Parathyroid adenoma (tissue), 2 donors: ENCODE data around the gene CMPK2.

Source experiments
- H2AFZ ChIP-seq: fragments of 300-600 bp; sonication (generic); one replicate; pipeline ENCODE4 v1.7.0; 2017; ENCODE audit warnings: antibody characterized with exemption, mild to moderate bottlenecking
- H3K27ac ChIP-seq: fragments of 300-600 bp; sonication (generic); one replicate; pipeline ENCODE4 v1.7.0; 2017
- H3K27me3 ChIP-seq: fragments of 300-600 bp; sonication (generic); one replicate; pipeline ENCODE4 v1.7.0; 2017; ENCODE audit warnings: low read length; ENCODE audit not compliant: control insufficient read depth, insufficient read depth
- H3K36me3 ChIP-seq: fragments of 300-600 bp; sonication (generic); one replicate; pipeline ENCODE4 v1.7.0; 2017; ENCODE audit warnings: low read length; ENCODE audit not compliant: control insufficient read depth, insufficient read depth
- H3K4me1 ChIP-seq: fragments of 300-600 bp; sonication (generic); one replicate; pipeline ENCODE4 v1.7.0; 2017; ENCODE audit warnings: control low read depth
- H3K4me2 ChIP-seq: fragments of 300-600 bp; sonication (generic); one replicate; pipeline ENCODE4 v1.7.0; 2017; ENCODE audit warnings: low read length
- H3K4me3 ChIP-seq: fragments of 300-600 bp; sonication (generic); one replicate; pipeline ENCODE4 v1.7.0; 2017; ENCODE audit warnings: low read depth, low read length
- H3K79me2 ChIP-seq: fragments of 300-600 bp; sonication (generic); one replicate; pipeline ENCODE4 v1.7.0; 2017; ENCODE audit warnings: control low read depth
- H3K9ac ChIP-seq: fragments of 300-600 bp; sonication (generic); one replicate; pipeline ENCODE4 v1.7.0; 2017; ENCODE audit warnings: mild to moderate bottlenecking
- H3K9me3 ChIP-seq: fragments of 300-600 bp; sonication (generic); one replicate; pipeline ENCODE4 v1.7.0; 2017; ENCODE audit warnings: low read length; ENCODE audit not compliant: control insufficient read depth
- CTCF ChIP-seq: fragments of 300-600 bp; sonication (generic); IDR thresholded peaks from one replicate; pipeline ENCODE4 v1.7.0; 2017; ENCODE audit warnings: antibody characterized with exemption, mild to moderate bottlenecking
- donor health status: primary hyperparathyroidism.

CMPK2 gene

GRCh38 chr2:6852195-6852594, 13.5 kb downstream of the CMPK2 start:
- no peak for TF ChIP-seq CTCF
- Histone ChIP-seq H3K9me3 (no peaks in the 10 kb centered on the region), H3K4me2 (no peak overlapping the region), H2AFZ (no peak overlapping the region), H3K9ac (no peak overlapping the region), H3K79me2 (no peaks in the 10 kb centered on the region), H3K27ac (no peak overlapping the region), H3K27me3 (no peaks in the 10 kb centered on the region), H3K4me1 (no peaks in the 10 kb centered on the region), H3K36me3 (no peaks in the 10 kb centered on the region), H3K4me3 (no peak overlapping the region)

- TF ChIP-seq CTCF = no peak
Measured at GRCh38 chr2:6846967-6847681, 18.6 kb downstream of the CMPK2 start.

GRCh38 chr2:6846540-6846939, 19.2 kb downstream of the CMPK2 start:
- no peak overlapping the region for H2AFZ ChIP-seq
- H3K4me3 ChIP-seq = no peak overlapping the region
- TF ChIP-seq CTCF = no peak
- H3K36me3 ChIP-seq = no peaks in the 10 kb centered on the region
- H3K27me3 ChIP-seq = no peaks in the 10 kb centered on the region
- H3K4me1 ChIP-seq = no peaks in the 10 kb centered on the region
- H3K9me3 ChIP-seq = peaks cover 4% of the 10 kb centered on the region
- no peak overlapping the region for H3K9ac ChIP-seq
- H3K4me2 ChIP-seq = no peak overlapping the region
- H3K79me2 ChIP-seq = no peaks in the 10 kb centered on the region
- no peak overlapping the region for H3K27ac ChIP-seq

More at GRCh38 chr2:6846967-6847681, 18.6 kb downstream of the CMPK2 start:
- Histone ChIP-seq H3K9ac (no peak overlapping the region), H3K4me3 (no peak overlapping the region), H3K27ac (no peak overlapping the region), H3K27me3 (no peaks in the 10 kb centered on the region), H3K4me2 (no peak overlapping the region), H3K9me3 (peaks cover 4% of the 10 kb centered on the region), H2AFZ (no peak overlapping the region), H3K36me3 (no peaks in the 10 kb centered on the region), H3K4me1 (no peaks in the 10 kb centered on the region), H3K79me2 (no peaks in the 10 kb centered on the region)

GRCh38 chr2:6845903-6846302, 19.8 kb downstream of the CMPK2 start:
- Histone ChIP-seq H3K4me3 (no peak overlapping the region), H3K4me2 (no peak overlapping the region), H3K27me3 (no peaks in the 10 kb centered on the region), H3K4me1 (no peaks in the 10 kb centered on the region), H3K27ac (no peak overlapping the region), H3K36me3 (no peaks in the 10 kb centered on the region), H3K9me3 (peaks cover 4% of the 10 kb centered on the region), H3K79me2 (no peaks in the 10 kb centered on the region), H2AFZ (no peak overlapping the region), H3K9ac (no peak overlapping the region)
- TF ChIP-seq CTCF = no peak

- Histone ChIP-seq H3K27me3 (no peaks in the 10 kb centered on the region), H3K9me3 (peaks cover 4% of the 10 kb centered on the region)
Measured at GRCh38 chr2:6845312-6845711, 20.4 kb downstream of the CMPK2 start.

More at GRCh38 chr2:6845312-6845711, 20.4 kb downstream of the CMPK2 start:
- Histone ChIP-seq H3K4me3 (no peak overlapping the region), H3K9ac (no peak overlapping the region), H3K36me3 (no peaks in the 10 kb centered on the region), H3K4me1 (no peaks in the 10 kb centered on the region), H3K79me2 (no peaks in the 10 kb centered on the region), H3K4me2 (no peak overlapping the region), H2AFZ (no peak overlapping the region), H3K27ac (no peak overlapping the region)
- no peak for TF ChIP-seq CTCF
